H1 (cell line): ENCODE results near the gene ERGIC3. TPM values are rescaled to one million over a fixed set of nuclear protein-coding genes. Genes with fewer than 3 reads are reported as not detected.

Source experiments
- CTCF ChIA-PET: fragments of 300-600 bp; sonication (Branson Sonifier 250); formaldehyde crosslinking; loops from one replicate; lab custom pipeline; 2021; ENCODE audit not compliant: partially characterized antibody; lab: Charles Lee
- POLR2A ChIA-PET: fragments of 300-600 bp; sonication (Branson Sonifier 250); formaldehyde crosslinking; loops from one replicate; lab custom pipeline; 2021; ENCODE audit warnings: inconsistent platforms; ENCODE audit not compliant: partially characterized antibody; lab: Charles Lee
- DNase-seq, 2 experiments: peaks; one replicate each; pipeline versions ENCODE4 v3.0.0 to v3.0.0-alpha.2; 2010 to 2022; ENCODE audit warnings: low spot score in 2 of 2, low read depth in 1 of 2, mixed read lengths in 1 of 2
- FAIRE-seq: peaks from 2 replicates; lab custom pipeline; 2011; peaks lifted over from hg19 to GRCh38; lab: Jason Lieb, UNC
- H2AFZ ChIP-seq: 2 replicates; pipeline ENCODE4 v1.8.1; 2012; ENCODE audit warnings: low read length, inconsistent platforms
- H2AK5ac ChIP-seq: 2 replicates; pipeline ENCODE4 v1.6.1; 2013; ENCODE audit warnings: low read depth, low read length
- H2BK120ac ChIP-seq: replicated peaks from 2 replicates; pipeline ENCODE3; 2013; ENCODE audit warnings: low read depth, low read length, inconsistent platforms
- H2BK12ac ChIP-seq: 2 replicates; pipeline ENCODE4 v1.6.1; 2013; ENCODE audit warnings: low read depth, low read length
- H2BK15ac ChIP-seq: 2 replicates; pipeline ENCODE4 v1.6.1; 2013; ENCODE audit warnings: low read length
- H2BK20ac ChIP-seq: 2 replicates; pipeline ENCODE4 v1.6.1; 2013; ENCODE audit warnings: low read length
- H2BK5ac ChIP-seq: 2 replicates; pipeline ENCODE4 v1.6.1; 2013; ENCODE audit warnings: low read depth, low read length
- H3K14ac ChIP-seq: 2 replicates; pipeline ENCODE4 v1.6.1; 2013; ENCODE audit warnings: inconsistent platforms; ENCODE audit not compliant: insufficient read length
- H3K18ac ChIP-seq: 2 replicates; pipeline ENCODE4 v1.6.1; 2013; ENCODE audit warnings: low read length; ENCODE audit errors: extremely low read depth
- H3K23ac ChIP-seq: 2 replicates; pipeline ENCODE4 v1.6.1; 2013; ENCODE audit warnings: inconsistent platforms; ENCODE audit not compliant: insufficient read length
- H3K23me2 ChIP-seq: 2 replicates; pipeline ENCODE4 v1.6.1; 2013; ENCODE audit warnings: low read depth, low read length
- H3K27ac ChIP-seq: 2 replicates; pipeline ENCODE4 v1.6.1; 2011; ENCODE audit warnings: low read depth, low read length, inconsistent platforms
- H3K27me3 ChIP-seq, 4 experiments: replicated peaks in 1 of 4; 1 replicate in 1 of 4; 2 replicates in 3 of 4; pipeline versions ENCODE4 v1.6.1 to v1.8.1; 2011 to 2013; ENCODE audit warnings: low read length in 3 of 4, mild to moderate bottlenecking in 3 of 4, inconsistent platforms in 2 of 4, mixed read lengths in 2 of 4, moderate library complexity in 1 of 4; ENCODE audit not compliant: control insufficient read depth in 3 of 4, insufficient read depth in 3 of 4; ENCODE audit errors: extremely low read depth in 1 of 4
- H3K36me3 ChIP-seq, 4 experiments: 2 replicates each; pipeline versions ENCODE4 v1.6.1 to v1.8.1; 2011 to 2013; ENCODE audit warnings: mild to moderate bottlenecking in 4 of 4, low read length in 3 of 4, moderate library complexity in 2 of 4, control low read depth in 1 of 4, inconsistent platforms in 1 of 4; ENCODE audit not compliant: insufficient read depth in 4 of 4, control insufficient read depth in 2 of 4
- H3K4ac ChIP-seq: replicated peaks from 2 replicates; pipeline ENCODE3; 2013; ENCODE audit warnings: low read length, low read depth, mixed read lengths, inconsistent platforms; ENCODE audit not compliant: insufficient read length
- H3K4me1 ChIP-seq, 4 experiments: replicated peaks in 1 of 4; 1 replicate in 1 of 4; 2 replicates in 3 of 4; pipeline versions ENCODE4 v1.6.1 to v1.8.1; 2011 to 2013; ENCODE audit warnings: low read length in 3 of 4, inconsistent platforms in 2 of 4, mixed read lengths in 1 of 4; ENCODE audit not compliant: insufficient read depth in 4 of 4, control insufficient read depth in 3 of 4
- H3K4me2 ChIP-seq, 2 experiments: 2 replicates each; pipeline versions ENCODE4 v1.6.1 to v1.8.1; 2011 to 2013; ENCODE audit warnings: low read depth in 2 of 2, low read length in 2 of 2, control low read depth in 1 of 2, inconsistent platforms in 1 of 2, mild to moderate bottlenecking in 1 of 2; ENCODE audit not compliant: insufficient read depth in 1 of 2
- H3K4me3 ChIP-seq, 4 experiments: fragments of 200-600, 300-600 bp in 1 of 4; sonication (generic), shearing (Covaris generic), sonication (Bioruptor Twin) in 1 of 4; 2 replicates each; pipeline versions ENCODE4 v1.5.1 to v1.8.1; 2011 to 2016; ENCODE audit warnings: low read length in 4 of 4, low read depth in 3 of 4, control low read depth in 2 of 4, inconsistent platforms in 2 of 4, mild to moderate bottlenecking in 2 of 4, mixed read lengths in 1 of 4, moderate library complexity in 1 of 4; ENCODE audit not compliant: insufficient read depth in 2 of 4; ENCODE audit errors: extremely low read depth in 1 of 4
- H3K56ac ChIP-seq: replicated peaks from 2 replicates; pipeline ENCODE3; 2013; ENCODE audit warnings: low read depth, mild to moderate bottlenecking, mixed read lengths, low read length, inconsistent platforms; ENCODE audit not compliant: insufficient read length
- H3K79me1 ChIP-seq: 2 replicates; pipeline ENCODE4 v1.6.1; 2013; ENCODE audit warnings: low read depth, low read length, control low read depth
- H3K79me2 ChIP-seq, 2 experiments: 2 replicates each; pipeline versions ENCODE4 v1.6.1 to v1.8.1; 2012 to 2013; ENCODE audit warnings: low read length in 2 of 2, mild to moderate bottlenecking in 2 of 2, inconsistent platforms in 1 of 2; ENCODE audit not compliant: insufficient read depth in 2 of 2, control insufficient read depth in 1 of 2
- H3K9ac ChIP-seq, 4 experiments: replicated peaks in 1 of 4; 1 replicate in 1 of 4; 2 replicates in 3 of 4; pipeline versions ENCODE4 v1.6.1 to v1.8.1; 2011 to 2013; ENCODE audit warnings: low read depth in 3 of 4, low read length in 3 of 4, control low read depth in 2 of 4, mild to moderate bottlenecking in 2 of 4, moderate library complexity in 2 of 4, inconsistent platforms in 1 of 4; ENCODE audit errors: extremely low read depth in 1 of 4
- H3K9me3 ChIP-seq, 2 experiments: 2 replicates each; pipeline versions ENCODE4 v1.6.1 to v1.8.1; 2012 to 2013; ENCODE audit warnings: mild to moderate bottlenecking in 2 of 2, moderate library complexity in 2 of 2, control low read depth in 1 of 2, inconsistent platforms in 1 of 2, low read depth in 1 of 2, low read length in 1 of 2, mixed read lengths in 1 of 2; ENCODE audit not compliant: insufficient read depth in 2 of 2
- H4K20me1 ChIP-seq, 2 experiments: replicated peaks in 1 of 2; 2 replicates each; pipeline versions ENCODE3 to v1.8.1; 2011 to 2013; ENCODE audit warnings: inconsistent platforms in 2 of 2, low read length in 2 of 2, mild to moderate bottlenecking in 1 of 2; ENCODE audit not compliant: insufficient read depth in 2 of 2, control insufficient read depth in 1 of 2
- H4K5ac ChIP-seq: 2 replicates; pipeline ENCODE4 v1.6.1; 2013; ENCODE audit warnings: low read length, low read depth, mixed read lengths, inconsistent platforms; ENCODE audit not compliant: insufficient read length
- H4K8ac ChIP-seq: 2 replicates; pipeline ENCODE4 v1.8.0; 2013; ENCODE audit warnings: mild to moderate bottlenecking, moderate library complexity, low read length, inconsistent platforms; ENCODE audit not compliant: insufficient read depth; ENCODE audit errors: extremely low read depth
- H4K91ac ChIP-seq: replicated peaks from 2 replicates; pipeline ENCODE3; 2013; ENCODE audit warnings: low read length, mixed read lengths, inconsistent platforms; ENCODE audit not compliant: insufficient read length
- ASH2L ChIP-seq: fragments of 200-600, 300-600 bp; sonication (generic); IDR thresholded peaks from one replicate; pipeline ENCODE4 v1.7.1; 2017; ENCODE audit warnings: low read length
- BRCA1 ChIP-seq: IDR thresholded peaks from 2 replicates; pipeline ENCODE4 v1.6.1; 2012; ENCODE audit warnings: low read depth, low read length, improper control_type of control experiment
- FOSL1 ChIP-seq: IDR thresholded peaks from 2 replicates; pipeline ENCODE4 v1.6.1; 2011; ENCODE audit warnings: mild to moderate bottlenecking, low read depth, low read length, moderate library complexity; ENCODE audit not compliant: insufficient read depth
- GABPA ChIP-seq: IDR thresholded peaks from 2 replicates; pipeline ENCODE4 v1.6.1; 2011; ENCODE audit warnings: mild to moderate bottlenecking, low read length, moderate library complexity, borderline replicate concordance; ENCODE audit not compliant: insufficient read depth
- KDM5A ChIP-seq: fragments of 200-600 bp; IDR thresholded peaks from 2 replicates; pipeline ENCODE4 v1.7.1; 2012; ENCODE audit warnings: mild to moderate bottlenecking, low read length, inconsistent platforms, mixed read lengths
- MAFK ChIP-seq: IDR thresholded peaks from 2 replicates; pipeline ENCODE4 v1.6.1; 2012; ENCODE audit warnings: low read depth, mild to moderate bottlenecking, improper control_type of control experiment, low read length
- PHF8 ChIP-seq: fragments of 200-600 bp; sonication (generic); conservative IDR thresholded peaks from 2 replicates; pipeline ENCODE4 v1.7.1; 2012; ENCODE audit warnings: low read depth, mild to moderate bottlenecking, inconsistent platforms, low read length, moderate library complexity
- POLR2AphosphoS5 ChIP-seq: IDR thresholded peaks from 2 replicates; pipeline ENCODE4 v1.6.1; 2011; ENCODE audit warnings: low read depth, low read length
- RFX5 ChIP-seq: IDR thresholded peaks from 2 replicates; pipeline ENCODE4 v1.6.1; 2011; ENCODE audit warnings: low read depth, low read length, improper control_type of control experiment, borderline replicate concordance
- SP2 ChIP-seq: IDR thresholded peaks from 2 replicates; pipeline ENCODE4 v1.6.1; 2012; ENCODE audit warnings: mild to moderate bottlenecking, low read length, inconsistent platforms
- SP4 ChIP-seq: IDR thresholded peaks from 2 replicates; pipeline ENCODE4 v1.6.1; 2012; ENCODE audit warnings: low read length, inconsistent platforms
- WGBS, 2 experiments: shearing (Covaris generic) in 1 of 2; methylation state at CpG; one replicate each; pipeline versions ENCODE4 v1.1.6 to v1.1.7; 2013 to 2015; ENCODE audit warnings: low lambda C conversion rate in 2 of 2, mixed read lengths in 2 of 2, inconsistent platforms in 1 of 2, low coverage in 1 of 2, missing lambda C conversion rate in 1 of 2; ENCODE audit not compliant: insufficient replicate concordance in 2 of 2, insufficient coverage in 1 of 2, insufficient read length in 1 of 2; ENCODE audit errors: extremely low coverage in 1 of 2, missing lambda C conversion rate in 1 of 2; 5-methylcytosine and 5-hydroxymethylcytosine counted together
- polyA plus RNA-seq, 7 experiments: library from polyadenylated mRNA; depleted of rRNA in 3 of 7; stranded (reverse) in 5 of 7; unstranded in 2 of 7; fragments of >200 nt in 5 of 7; fragments of 200-250 nt in 2 of 7; gene quantifications; 1 replicate in 5 of 7; 2 replicates in 1 of 7; 4 replicates in 1 of 7; pipeline versions ENCODE4 v1.2.1 to v1.2.3, GENCODE V29; 2011 to 2013; ENCODE audit warnings: missing spikeins in 2 of 7, mixed read lengths in 2 of 7
- total RNA-seq: library from RNA; stranded (reverse); fragmentation: NEBNext Ultra II Directional; extraction: Animal tissue kit (Norgen Biotek cat#: 25700); gene quantifications from 2 replicates; pipeline ENCODE4 v1.2.1, GENCODE V29; 2021
- TF ChIP-seq, protein P1 (sequence below): IDR thresholded peaks from 2 replicates; pipeline ENCODE4 v1.6.1; 2011; ENCODE audit warnings: low read length, improper control_type of control experiment

The ERGIC3 gene
- total and polyA plus RNA-seq, 2 of the 8 experiments (the other 6 are each of a cell fraction or from before 2014, with no cell fraction given), result 178 to 341 TPM

DNA sequence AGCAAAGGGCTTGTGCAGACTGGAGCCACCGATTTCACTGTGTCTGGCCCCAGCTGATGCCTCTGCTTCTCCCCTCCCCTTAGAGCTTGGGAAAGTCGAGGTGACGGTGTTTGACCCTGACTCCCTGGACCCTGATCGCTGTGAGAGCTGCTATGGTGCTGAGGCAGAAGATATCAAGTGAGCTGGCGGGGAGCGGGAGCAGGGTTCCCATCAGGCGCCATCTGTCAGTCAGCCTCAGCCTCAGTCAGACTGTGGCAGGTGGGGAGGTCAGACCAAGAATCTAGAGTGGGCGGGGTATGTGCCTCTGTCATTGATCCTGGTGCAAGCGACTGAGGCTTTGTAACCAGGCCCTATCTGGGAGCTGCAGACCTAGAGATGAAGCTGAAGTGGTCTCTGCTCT, 5.5 kb downstream of the ERGIC3 start:
- Histone ChIP-seq H3K9me3 (no peaks in the 10 kb centered on the region), H4K8ac (no peak overlapping the region), H3K14ac (no peak overlapping the region), H2AFZ (no peak overlapping the region), H3K4ac (no peak overlapping the region), H2AK5ac (no peak overlapping the region), H4K5ac (no peak overlapping the region), H3K36me3 (peaks cover 11 to 52% (median 25%) of the 10 kb centered on the region in 4 experiments; a peak in 7 of 8 replicates), H3K23me2 (peaks cover 8% of the 10 kb centered on the region), H2BK20ac (no peak overlapping the region), H2BK12ac (no peak overlapping the region), H2BK120ac (no peak overlapping the region), H2BK5ac (no peak overlapping the region), H3K9ac (no peak overlapping the region), H3K79me1 (peaks cover 6% of the 10 kb centered on the region; the same call in 1 of the 2 replicates), H3K27ac (no peak overlapping the region), H3K27me3 (no peaks in the 10 kb centered on the region), H3K4me2 (no peak overlapping the region), H3K4me3 (no peak overlapping the region), H2BK15ac (no peak overlapping the region), H3K4me1 (peaks cover 0 to 6% (median 3%) of the 10 kb centered on the region in 4 experiments; a peak in 4 of 7 replicates), H3K23ac (no peak overlapping the region), H4K20me1 (peaks cover 0 to 3% of the 10 kb centered on the region in 2 experiments), H4K91ac (no peak overlapping the region), H3K56ac (no peak overlapping the region), H3K79me2 (peaks cover 0 to 10% of the 10 kb centered on the region in 2 experiments; a peak in 1 of 4 replicates), H3K18ac (no peak overlapping the region)
- DNase-seq (no peak), FAIRE-seq (no peak)
- TF ChIP-seq RFX5 (no peak), SP2 (no peak), SP4 (no peak), FOSL1 (no peak), BRCA1 (no peak), PHF8 (no peak), MAFK (no peak), KDM5A (no peak), POLR2AphosphoS5 (no peak), ASH2L (no peak), GABPA (no peak)
- TF ChIP-seq, protein P1, sequence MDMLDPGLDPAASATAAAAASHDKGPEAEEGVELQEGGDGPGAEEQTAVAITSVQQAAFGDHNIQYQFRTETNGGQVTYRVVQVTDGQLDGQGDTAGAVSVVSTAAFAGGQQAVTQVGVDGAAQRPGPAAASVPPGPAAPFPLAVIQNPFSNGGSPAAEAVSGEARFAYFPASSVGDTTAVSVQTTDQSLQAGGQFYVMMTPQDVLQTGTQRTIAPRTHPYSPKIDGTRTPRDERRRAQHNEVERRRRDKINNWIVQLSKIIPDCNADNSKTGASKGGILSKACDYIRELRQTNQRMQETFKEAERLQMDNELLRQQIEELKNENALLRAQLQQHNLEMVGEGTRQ, result no peak
- 95% methylated on average over 6 of the region's 9 CpGs; no CpG with 5 or more reads in 1 of the 2 experiments for WGBS, 2 experiments
- ChIA-PET POLR2A (interaction anchor here (0.9 to 1.7 kb wide), 5 partner anchors 9 to 93 kb away, joined by 3 to 4 read pairs (median 3); partner anchors contain the start of gene CEP250), CTCF (interaction anchor here (0.9 to 1.7 kb wide), 4 partner anchors 9 to 74 kb away, joined by 3 to 5 read pairs (median 4); no protein-coding TSS in a partner anchor)
